Coronary artery (tissue), 2 donors: ENCODE measurements around the gene CD200.
A peak's percentile ranks its signal among the peaks of the same experiment; 100 is the strongest.
"Not testable (repeated sequence)": the region's sequence is repeated elsewhere in the genome, so short reads cannot be mapped to it uniquely, and the experiment has no call there.

ENCODE experiments used
- DNase-seq: peaks from one replicate; pipeline ENCODE4 v3.0.0-alpha.2; 2017; ENCODE audit warnings: low spot score
- H3K27ac ChIP-seq, 2 donors: fragments of 200-600 bp; sonication (generic); one replicate each; pipeline ENCODE4 v1.5.1; 2016 to 2019
- H3K4me3 ChIP-seq: fragments of 200-600 bp; sonication (generic); 2 replicates; pipeline ENCODE4 v1.5.1; 2016; ENCODE audit warnings: mild to moderate bottlenecking, moderate library complexity
- TF ChIP-seq, protein P1 (sequence below): fragments of 200-600 bp; sonication (generic); IDR thresholded peaks from one replicate; pipeline ENCODE4 v1.5.1; 2019; ENCODE audit warnings: antibody characterized with exemption

CD200 gene

GRCh38 chr3:112376241-112376911, 43.4 kb downstream of the CD200 start:
- DNase-seq: no peak
- peak overlapping the region in 1 of 2 donors; percentile 66 for H3K27ac ChIP-seq
- TF ChIP-seq, protein P1, sequence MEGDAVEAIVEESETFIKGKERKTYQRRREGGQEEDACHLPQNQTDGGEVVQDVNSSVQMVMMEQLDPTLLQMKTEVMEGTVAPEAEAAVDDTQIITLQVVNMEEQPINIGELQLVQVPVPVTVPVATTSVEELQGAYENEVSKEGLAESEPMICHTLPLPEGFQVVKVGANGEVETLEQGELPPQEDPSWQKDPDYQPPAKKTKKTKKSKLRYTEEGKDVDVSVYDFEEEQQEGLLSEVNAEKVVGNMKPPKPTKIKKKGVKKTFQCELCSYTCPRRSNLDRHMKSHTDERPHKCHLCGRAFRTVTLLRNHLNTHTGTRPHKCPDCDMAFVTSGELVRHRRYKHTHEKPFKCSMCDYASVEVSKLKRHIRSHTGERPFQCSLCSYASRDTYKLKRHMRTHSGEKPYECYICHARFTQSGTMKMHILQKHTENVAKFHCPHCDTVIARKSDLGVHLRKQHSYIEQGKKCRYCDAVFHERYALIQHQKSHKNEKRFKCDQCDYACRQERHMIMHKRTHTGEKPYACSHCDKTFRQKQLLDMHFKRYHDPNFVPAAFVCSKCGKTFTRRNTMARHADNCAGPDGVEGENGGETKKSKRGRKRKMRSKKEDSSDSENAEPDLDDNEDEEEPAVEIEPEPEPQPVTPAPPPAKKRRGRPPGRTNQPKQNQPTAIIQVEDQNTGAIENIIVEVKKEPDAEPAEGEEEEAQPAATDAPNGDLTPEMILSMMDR: no peak
- H3K4me3 ChIP-seq: no peak overlapping the region

GRCh38 chr3:112376992-112377391, 44.0 kb downstream of the CD200 start:
- TF ChIP-seq, protein P1: no peak
- H3K4me3 ChIP-seq: no peak overlapping the region
- DNase-seq: no peak
- H3K27ac ChIP-seq: peak overlapping the region in 1 of 2 donors; percentile 66

DNA sequence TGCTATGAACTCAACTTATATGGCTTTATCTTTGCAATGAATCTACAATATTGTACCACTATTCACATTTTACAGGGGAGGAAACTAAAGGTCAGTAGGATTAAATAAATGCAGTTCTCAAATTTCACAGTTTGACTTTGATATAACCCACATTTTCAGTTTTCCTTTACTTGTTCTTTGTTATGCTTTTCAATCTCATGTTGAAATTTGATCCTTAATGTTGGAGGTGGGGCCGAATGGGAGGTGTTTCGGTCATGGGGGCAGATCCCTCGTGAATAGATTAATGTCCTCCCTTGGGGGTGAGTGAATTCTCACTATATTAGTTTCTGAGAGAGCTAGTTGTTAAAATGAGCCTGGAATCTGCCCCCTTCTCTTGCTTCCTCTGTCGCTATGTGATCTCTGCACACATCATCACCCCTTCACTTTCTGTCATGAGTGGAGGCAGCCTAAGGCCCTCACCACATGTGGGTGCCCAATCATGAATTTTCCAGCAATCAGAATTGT, 44.7 kb downstream of the CD200 start:
- Histone ChIP-seq H3K4me3 (no peak overlapping the region), H3K27ac (peak overlapping the region in 1 of 2 donors; percentile 46)
- no peak for DNase-seq
- TF ChIP-seq, protein P1: no peak

GRCh38 chr3:112378347-112378746, 45.4 kb downstream of the CD200 start:
- not testable (repeated sequence) for DNase-seq, H3K4me3 ChIP-seq
- peak overlapping the region in 1 of 2 donors; percentile 9 for H3K27ac ChIP-seq

- DNase-seq: no peak
- Histone ChIP-seq H3K27ac (no peak overlapping the region), H3K4me3 (no peak overlapping the region)
- TF ChIP-seq, protein P1: no peak
Observed at GRCh38 chr3:112379020-112379690, 46.2 kb downstream of the CD200 start.

GRCh38 chr3:112381673-112382542, 49.0 kb downstream of the CD200 start:
- TF ChIP-seq, protein P1: no peak
- Histone ChIP-seq H3K27ac (no peak overlapping the region), H3K4me3 (no peak overlapping the region)
- DNase-seq: no peak

DNA sequence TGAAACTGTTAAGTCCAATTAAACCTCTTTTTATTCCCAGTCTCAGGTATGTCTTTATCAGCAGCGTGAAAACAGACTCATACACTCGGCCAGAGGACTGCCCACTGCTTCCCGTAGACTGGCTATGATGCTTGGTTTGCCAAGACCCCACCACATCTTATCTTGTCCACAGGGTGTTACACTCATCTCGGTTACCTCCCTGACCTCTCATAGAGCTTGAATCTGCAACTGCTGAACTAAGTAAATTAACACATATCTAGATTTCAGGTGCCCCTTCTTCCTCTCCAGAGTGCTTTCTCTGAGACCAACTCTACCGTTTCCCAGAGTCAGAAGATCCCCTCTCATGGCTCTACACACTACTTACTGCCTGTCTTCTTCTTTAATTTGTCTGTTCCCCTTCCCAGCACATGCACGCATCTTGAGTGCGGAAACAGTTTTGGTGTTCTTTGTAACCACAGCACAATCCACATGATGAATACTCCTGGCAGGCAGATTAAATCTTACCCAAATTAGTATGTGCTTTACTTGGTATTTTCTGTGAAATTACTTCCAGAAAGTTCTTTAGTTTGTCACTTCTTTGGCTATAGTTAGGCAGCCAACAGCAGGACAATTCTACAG, 49.7 kb downstream of the CD200 start:
- no peak overlapping the region for H3K4me3 ChIP-seq
- H3K27ac ChIP-seq: no peak overlapping the region
- no peak for DNase-seq
- TF ChIP-seq, protein P1: no peak
